GM12891 (cell line): ENCODE measurements around the gene CLEC2B.

Experiments used
- DNase-seq: peaks from one replicate; pipeline ENCODE4 v3.0.0; 2011; ENCODE audit warnings: low spot score; ENCODE audit not compliant: insufficient read length
- FAIRE-seq: peaks from 2 replicates; lab custom pipeline; 2011; peaks lifted over from hg19 to GRCh38; lab: Jason Lieb, UNC
- PAX5 ChIP-seq: IDR thresholded peaks from 2 replicates; pipeline ENCODE4 v1.6.1; 2011; ENCODE audit warnings: low read length, moderate library complexity, mild to moderate bottlenecking; ENCODE audit not compliant: insufficient read depth, severe bottlenecking
- POLR2A ChIP-seq: IDR thresholded peaks from 2 replicates; pipeline ENCODE4 v1.6.1; 2011; ENCODE audit warnings: low read depth, low read length, control low read depth
- POLR2AphosphoS5 ChIP-seq: IDR thresholded peaks from 2 replicates; pipeline ENCODE4 v1.6.1; 2011; ENCODE audit warnings: low read depth, low read length, control low read depth
- POU2F2 ChIP-seq: IDR thresholded peaks from 2 replicates; pipeline ENCODE4 v1.6.1; 2011; ENCODE audit warnings: low read depth, mild to moderate bottlenecking, control low read depth, low read length, moderate library complexity
- SPI1 ChIP-seq: IDR thresholded peaks from 2 replicates; pipeline ENCODE4 v1.6.1; 2011; ENCODE audit warnings: low read depth, low read length, control low read depth
- TAF1 ChIP-seq: IDR thresholded peaks from 2 replicates; pipeline ENCODE4 v1.6.1; 2011; ENCODE audit warnings: low read depth, low read length, control low read depth

The CLEC2B gene

DNA sequence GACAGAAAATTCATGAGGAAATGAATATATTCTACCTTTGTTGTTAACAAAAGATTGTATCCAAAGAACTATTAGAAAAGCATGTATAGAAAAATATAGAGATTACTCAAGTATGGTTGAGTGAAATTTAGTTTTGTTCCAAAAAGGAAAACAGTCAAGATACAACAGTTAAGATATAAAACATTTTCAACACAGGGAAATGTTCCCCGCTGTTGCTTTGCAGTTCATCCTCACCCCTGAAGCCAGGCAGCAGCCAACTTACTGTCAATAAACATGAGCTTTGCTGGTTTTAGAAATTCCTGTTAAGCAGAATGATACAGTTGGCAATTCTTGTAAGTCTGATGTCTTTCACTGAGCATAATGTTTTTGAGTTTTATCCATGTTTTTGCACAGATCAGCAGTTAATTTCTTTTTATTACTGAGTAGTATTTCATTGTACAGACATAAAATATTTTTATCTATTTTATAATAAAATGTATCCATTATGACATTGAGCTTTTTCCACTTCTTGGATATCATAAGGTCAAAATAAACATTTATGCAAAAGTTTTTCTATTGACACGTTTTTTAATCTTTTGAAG is 1.2 kb upstream of the CLEC2B start:
- FAIRE-seq (no peak), DNase-seq (no peak)

DNA sequence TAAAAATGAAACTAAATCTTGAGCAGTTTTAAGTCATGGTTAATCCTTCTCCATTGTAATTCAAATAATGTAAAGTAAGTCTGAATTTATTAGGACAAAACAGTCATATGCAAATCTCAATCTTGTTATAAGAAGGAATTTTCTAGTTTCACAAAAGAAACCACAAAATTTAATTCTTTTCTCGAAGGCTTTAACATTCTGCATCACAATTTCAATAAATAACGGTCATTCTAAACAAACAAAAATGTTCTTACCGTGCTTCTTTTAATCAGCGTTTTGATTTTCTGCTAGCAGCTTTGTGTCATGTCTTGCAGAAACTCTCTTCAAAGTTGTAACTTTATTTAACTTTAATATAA is 225 bp downstream of the CLEC2B start:
- DNase-seq (no peak), FAIRE-seq (no peak)
- TF ChIP-seq PAX5: no peak

More for the DNA sequence above, 1.2 kb upstream of the CLEC2B start:
- no peak for TF ChIP-seq POU2F2
- TF ChIP-seq POLR2A: no peak
- no peak for TF ChIP-seq TAF1
- no peak for TF ChIP-seq PAX5
- TF ChIP-seq SPI1: no peak
- TF ChIP-seq POLR2AphosphoS5: no peak

DNA sequence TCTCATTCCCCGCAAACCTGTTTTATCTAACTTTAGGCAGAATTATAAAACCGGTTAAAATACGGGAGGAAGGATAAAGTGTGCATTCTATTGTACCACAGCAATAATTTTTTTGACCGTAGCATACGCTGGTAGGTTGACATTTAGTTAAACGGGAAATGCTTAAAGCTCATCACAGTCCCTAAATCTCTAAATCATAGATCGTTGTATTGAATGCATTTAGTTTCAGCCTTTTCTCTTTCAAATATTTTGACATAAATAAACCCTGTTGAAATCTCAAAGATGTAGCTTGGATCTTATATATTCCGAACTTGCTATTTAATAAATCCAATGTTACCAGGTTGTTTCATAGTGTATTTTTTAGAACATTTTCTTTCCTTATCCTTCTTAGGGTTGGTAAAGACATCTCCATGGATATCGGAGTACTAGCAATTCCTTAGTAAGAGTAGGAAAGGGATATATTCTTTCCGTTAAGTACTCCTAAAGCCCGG is 798 bp downstream of the CLEC2B start:
- no peak for TF ChIP-seq POLR2A
- no peak for TF ChIP-seq PAX5
- no peak for TF ChIP-seq SPI1
- TF ChIP-seq POLR2AphosphoS5: no peak
- DNase-seq: no peak
- no peak for FAIRE-seq

DNA sequence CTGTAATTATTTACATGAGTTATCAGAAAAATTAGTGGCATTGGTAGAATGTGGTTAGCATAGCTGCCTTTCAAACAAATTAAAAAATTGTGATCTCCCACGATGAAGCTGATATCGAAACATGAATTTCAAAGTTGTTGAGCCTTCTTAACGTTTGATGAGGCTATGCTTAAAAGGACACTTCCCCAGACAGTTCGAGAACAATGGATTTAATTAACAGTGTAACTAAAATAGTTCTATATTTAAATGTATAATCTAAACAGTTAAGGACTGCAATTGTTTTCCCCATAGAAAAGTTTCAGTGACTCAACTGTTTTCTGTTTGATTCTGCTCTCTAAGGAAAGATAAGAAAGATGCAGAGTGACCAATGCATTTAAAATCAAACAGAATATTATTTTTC is 1.6 kb downstream of the CLEC2B start:
- FAIRE-seq (no peak), DNase-seq (no peak)
- no peak for TF ChIP-seq PAX5
- no peak for TF ChIP-seq POLR2AphosphoS5
- TF ChIP-seq TAF1: no peak
- no peak for TF ChIP-seq POLR2A
- TF ChIP-seq POU2F2: no peak
- no peak for TF ChIP-seq SPI1

DNA sequence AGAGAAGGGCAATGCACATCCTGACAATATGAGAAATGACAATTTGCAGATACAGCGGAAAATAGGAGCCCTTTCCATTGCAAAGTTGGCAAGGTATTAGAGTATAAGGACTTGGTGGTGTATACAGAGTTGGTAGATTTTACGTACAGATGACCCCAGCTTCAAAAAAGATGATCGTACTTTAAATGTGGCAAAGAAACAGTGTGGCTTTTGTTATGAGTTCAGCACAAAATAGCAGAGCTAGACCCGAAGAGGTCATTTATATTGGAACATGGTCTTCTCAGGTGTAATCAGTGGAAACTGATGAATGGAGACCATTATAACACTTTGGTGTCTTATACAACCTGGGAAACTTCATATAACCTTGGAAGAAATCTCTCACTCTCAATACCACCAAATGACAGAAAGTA is 2.3 kb downstream of the CLEC2B start:
- TF ChIP-seq POLR2A (no peak), POU2F2 (no peak), PAX5 (no peak), TAF1 (no peak), POLR2AphosphoS5 (no peak), SPI1 (no peak)

DNA sequence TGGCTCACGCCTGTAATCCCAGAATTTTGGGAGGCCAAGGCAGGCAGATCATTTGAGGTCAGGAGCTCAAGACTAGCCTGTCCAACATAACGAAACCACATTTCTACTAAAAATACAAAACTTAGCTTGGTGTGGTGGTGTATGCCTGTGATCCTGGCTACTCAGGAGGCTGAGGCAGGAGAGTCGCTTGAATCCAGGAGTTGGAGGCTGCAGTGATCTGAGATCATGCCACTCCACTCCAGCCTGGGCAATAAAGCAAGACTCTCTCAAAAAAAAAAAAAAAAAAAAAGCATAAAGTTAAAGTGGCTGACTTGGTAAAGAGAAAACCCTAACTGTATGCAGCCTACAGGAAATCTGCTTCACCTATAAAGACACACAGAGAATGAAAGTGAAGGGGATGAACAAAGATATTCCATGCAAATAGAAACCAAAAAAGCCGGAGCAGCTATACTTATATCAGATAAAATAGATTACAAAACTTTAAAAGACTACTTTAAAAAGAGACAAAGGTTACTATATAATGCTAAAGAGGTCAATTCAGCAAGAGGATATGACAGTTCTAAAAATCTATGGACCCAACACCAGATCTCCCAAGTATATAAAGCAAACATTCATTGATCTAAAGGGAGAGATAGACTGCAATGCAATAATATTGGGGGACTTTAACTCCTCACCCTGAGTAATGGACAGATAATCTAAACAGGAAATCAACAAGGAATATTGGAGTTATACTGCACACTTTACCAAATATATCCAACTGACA is 4.1 kb downstream of the CLEC2B start:
- TF ChIP-seq POLR2A (no peak), POU2F2 (no peak), TAF1 (no peak), PAX5 (no peak), SPI1 (no peak), POLR2AphosphoS5 (no peak)
- DNase-seq (no peak), FAIRE-seq (no peak)

More for the DNA sequence above, 2.3 kb downstream of the CLEC2B start:
- FAIRE-seq: no peak
- no peak for DNase-seq

DNA sequence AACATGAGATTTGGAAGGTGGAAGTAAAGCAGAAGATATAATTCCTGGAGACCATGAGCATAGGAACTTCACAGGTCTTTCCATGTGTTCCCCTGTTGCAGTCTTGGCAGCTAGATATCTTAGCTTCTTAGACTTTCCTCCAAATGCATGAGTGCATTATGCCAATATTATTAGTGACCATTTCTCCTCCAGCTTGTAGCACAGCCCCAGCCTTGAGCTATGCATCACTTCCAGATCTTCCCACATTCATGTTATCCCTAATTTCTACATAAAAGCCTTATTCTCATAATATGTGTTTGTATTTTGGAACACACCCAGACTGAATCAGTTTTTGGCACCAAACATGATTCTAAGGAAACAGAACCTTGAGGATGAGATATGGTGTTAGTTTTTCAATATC is 11.0 kb downstream of the CLEC2B start:
- no peak for TF ChIP-seq POLR2A
- TF ChIP-seq SPI1: no peak
- no peak for TF ChIP-seq POU2F2
- no peak for TF ChIP-seq PAX5
- DNase-seq (no peak), FAIRE-seq (no peak)

DNA sequence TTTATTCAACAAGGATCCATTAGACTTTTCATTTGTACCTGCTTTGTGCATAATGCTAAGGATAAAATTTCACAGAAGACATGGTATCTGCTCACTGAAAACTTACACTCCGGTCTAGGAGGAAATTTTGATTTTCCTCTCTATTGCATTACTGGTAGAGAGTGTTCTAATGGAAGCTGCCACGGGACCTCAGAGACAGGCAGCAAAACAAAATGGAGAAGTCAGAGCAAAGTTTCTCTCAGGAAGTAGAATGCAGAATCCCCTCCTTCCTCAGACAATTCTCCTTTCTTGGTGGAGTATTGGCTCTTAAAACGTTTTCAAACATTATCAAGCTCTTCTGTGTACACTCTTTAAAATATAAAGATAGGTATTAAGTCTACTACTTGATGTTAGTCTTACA is 12.3 kb downstream of the CLEC2B start:
- TF ChIP-seq POLR2AphosphoS5 (no peak), PAX5 (no peak), SPI1 (no peak), POLR2A (no peak), POU2F2 (no peak), TAF1 (no peak)
- FAIRE-seq (no peak), DNase-seq (no peak)

DNA sequence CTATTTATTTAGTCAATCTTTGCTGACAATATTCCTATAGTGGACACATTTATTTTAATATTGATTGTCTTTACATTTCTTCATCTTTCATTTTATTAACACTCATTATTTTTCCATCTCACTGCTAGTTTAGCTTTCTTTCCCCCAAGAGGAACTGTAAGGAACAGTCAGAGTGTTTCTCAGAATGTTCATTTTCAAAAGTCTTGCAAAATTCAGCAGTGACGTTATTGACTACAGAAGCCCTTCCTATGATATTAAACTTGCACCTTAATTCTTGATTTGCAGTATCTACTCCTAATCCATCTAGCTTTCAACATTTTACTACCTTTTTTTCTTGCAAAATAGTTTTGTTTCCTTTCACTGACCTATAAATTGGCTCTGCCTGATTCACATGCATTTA is 13.0 kb downstream of the CLEC2B start:
- FAIRE-seq (no peak), DNase-seq (no peak)
- TF ChIP-seq POLR2A (no peak), TAF1 (no peak)

DNA sequence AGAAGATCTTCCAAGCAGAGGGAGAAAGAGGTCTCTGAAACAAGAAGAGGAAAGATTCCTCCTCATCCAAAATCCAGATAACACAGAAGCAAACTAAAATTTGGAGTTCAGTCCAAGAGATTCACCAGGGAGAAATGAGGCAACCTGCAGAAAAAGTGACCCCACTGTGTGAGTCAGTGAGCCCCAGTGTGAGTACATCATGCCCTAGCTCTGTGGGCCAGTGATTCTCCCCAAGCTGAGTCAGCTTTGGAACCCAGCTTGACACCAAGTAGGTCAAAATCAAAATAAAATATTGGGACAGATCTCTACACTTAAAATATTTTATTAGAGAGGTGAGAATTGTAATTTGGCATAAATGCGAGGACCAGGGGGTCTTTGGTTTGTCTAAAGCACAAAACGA is 17.2 kb downstream of the CLEC2B start:
- TF ChIP-seq POU2F2: no peak
- no peak for TF ChIP-seq SPI1
- TF ChIP-seq TAF1: no peak
- FAIRE-seq: no peak
- no peak for DNase-seq
